ENCODE data around the gene MIER2. TPM values are rescaled to one million over a fixed set of nuclear protein-coding genes. Genes with fewer than 3 reads are reported as not detected.

MIER2 gene
- total RNA-seq, 1 donor from 2014 or later: 15.0 TPM

- Mint-ChIP-seq H3K4me3 (no peak overlapping the region), H3K36me3 (ENCODE audit: low read depth) (no peaks in the 10 kb centered on the region), H3K27ac (no peak overlapping the region), H3K9me3 (no peaks in the 10 kb centered on the region), H3K27me3 (peaks cover 12% of the 10 kb centered on the region), H3K4me1 (no peaks in the 10 kb centered on the region)
- TF ChIP-seq, protein P1, sequence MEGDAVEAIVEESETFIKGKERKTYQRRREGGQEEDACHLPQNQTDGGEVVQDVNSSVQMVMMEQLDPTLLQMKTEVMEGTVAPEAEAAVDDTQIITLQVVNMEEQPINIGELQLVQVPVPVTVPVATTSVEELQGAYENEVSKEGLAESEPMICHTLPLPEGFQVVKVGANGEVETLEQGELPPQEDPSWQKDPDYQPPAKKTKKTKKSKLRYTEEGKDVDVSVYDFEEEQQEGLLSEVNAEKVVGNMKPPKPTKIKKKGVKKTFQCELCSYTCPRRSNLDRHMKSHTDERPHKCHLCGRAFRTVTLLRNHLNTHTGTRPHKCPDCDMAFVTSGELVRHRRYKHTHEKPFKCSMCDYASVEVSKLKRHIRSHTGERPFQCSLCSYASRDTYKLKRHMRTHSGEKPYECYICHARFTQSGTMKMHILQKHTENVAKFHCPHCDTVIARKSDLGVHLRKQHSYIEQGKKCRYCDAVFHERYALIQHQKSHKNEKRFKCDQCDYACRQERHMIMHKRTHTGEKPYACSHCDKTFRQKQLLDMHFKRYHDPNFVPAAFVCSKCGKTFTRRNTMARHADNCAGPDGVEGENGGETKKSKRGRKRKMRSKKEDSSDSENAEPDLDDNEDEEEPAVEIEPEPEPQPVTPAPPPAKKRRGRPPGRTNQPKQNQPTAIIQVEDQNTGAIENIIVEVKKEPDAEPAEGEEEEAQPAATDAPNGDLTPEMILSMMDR (IDR thresholded peaks at IDR 0.05): no peak
- ATAC-seq (ENCODE audit: low read depth): no peak
- CTCF ChIA-PET: no interaction called here
- intact Hi-C loops (cut with micrococcal nuclease): no loop called here
- POLR2A ChIA-PET: no interaction called here
- no peak for DNase-seq
Measured at GRCh38 chr19:280541-281009, 64.0 kb downstream of the MIER2 start.

DNA sequence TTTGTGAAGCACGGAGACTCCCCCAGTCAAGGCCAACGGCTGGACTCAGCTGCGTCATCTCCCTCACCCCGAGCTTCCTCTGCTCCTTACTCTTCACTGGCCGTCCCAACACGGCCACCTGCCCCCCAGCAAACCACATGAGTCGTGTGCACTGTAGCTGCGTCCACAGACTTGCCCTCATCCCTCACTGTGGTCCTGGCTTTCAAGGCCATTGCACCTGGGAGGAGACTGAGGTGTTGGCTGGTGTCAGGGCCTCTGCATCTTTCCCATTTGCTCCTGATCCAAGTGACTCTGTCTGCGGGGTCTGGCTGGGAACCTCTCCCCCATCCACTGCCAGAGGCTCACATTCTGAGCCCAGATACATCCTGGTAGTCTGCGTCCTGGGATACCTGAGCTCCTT, 64.9 kb downstream of the MIER2 start:
- Mint-ChIP-seq H3K9me3 (no peaks in the 10 kb centered on the region), H3K27ac (no peak overlapping the region), H3K36me3 (ENCODE audit: low read depth) (no peaks in the 10 kb centered on the region), H3K27me3 (peaks cover 16% of the 10 kb centered on the region), H3K4me1 (no peaks in the 10 kb centered on the region), H3K4me3 (no peak overlapping the region)
- POLR2A ChIA-PET: no interaction called here
- DNase-seq: no peak
- CTCF ChIA-PET: no interaction called here
- TF ChIP-seq, protein P1 (IDR thresholded peaks at IDR 0.05): no peak
- ATAC-seq (ENCODE audit: low read depth): no peak
- intact Hi-C loops (cut with micrococcal nuclease): no loop called here

GRCh38 chr19:279231-279630, 65.4 kb downstream of the MIER2 start:
- Mint-ChIP-seq H3K27me3 (peaks cover 16% of the 10 kb centered on the region), H3K27ac (no peak overlapping the region), H3K4me1 (no peaks in the 10 kb centered on the region), H3K9me3 (no peaks in the 10 kb centered on the region), H3K4me3 (no peak overlapping the region), H3K36me3 (ENCODE audit: low read depth) (no peaks in the 10 kb centered on the region)
- DNase-seq (no peak), ATAC-seq (ENCODE audit: low read depth) (no peak)
- TF ChIP-seq, protein P1 (IDR thresholded peaks at IDR 0.05): no peak
- ChIA-PET POLR2A (no interaction called here), CTCF (interaction anchor here (1.2 kb wide), 1 partner anchor 232 kb away, joined by 6 read pairs; no protein-coding TSS in a partner anchor)
- intact Hi-C loops (cut with micrococcal nuclease): no loop called here

- intact Hi-C loops (cut with micrococcal nuclease): no loop called here
- CTCF ChIA-PET: no interaction called here
Measured at GRCh38 chr19:277581-278165, 66.9 kb downstream of the MIER2 start.

GRCh38 chr19:277131-277530, 67.5 kb downstream of the MIER2 start:
- intact Hi-C loops (cut with micrococcal nuclease): no loop called here
- H3K4me1 Mint-ChIP-seq: no peaks in the 10 kb centered on the region
- H3K27me3 Mint-ChIP-seq: peaks cover 16% of the 10 kb centered on the region
- H3K9me3 Mint-ChIP-seq: no peaks in the 10 kb centered on the region
- no peak overlapping the region for H3K4me3 Mint-ChIP-seq
- ChIA-PET CTCF (no interaction called here), POLR2A (no interaction called here)
- DNase-seq (no peak), ATAC-seq (ENCODE audit: low read depth) (no peak)
- no peaks in the 10 kb centered on the region for H3K36me3 Mint-ChIP-seq (ENCODE audit: low read depth)
- H3K27ac Mint-ChIP-seq: no peak overlapping the region
- TF ChIP-seq, protein P1 (IDR thresholded peaks at IDR 0.05): no peak

More at GRCh38 chr19:277581-278165, 66.9 kb downstream of the MIER2 start:
- no peak for DNase-seq
- Mint-ChIP-seq H3K36me3 (ENCODE audit: low read depth) (no peaks in the 10 kb centered on the region), H3K27ac (no peak overlapping the region), H3K4me3 (no peak overlapping the region), H3K27me3 (peaks cover 16% of the 10 kb centered on the region), H3K9me3 (no peaks in the 10 kb centered on the region), H3K4me1 (no peaks in the 10 kb centered on the region)
- POLR2A ChIA-PET: no interaction called here
- TF ChIP-seq, protein P1 (IDR thresholded peaks at IDR 0.05): no peak
- ATAC-seq (ENCODE audit: low read depth): no peak

Data from activated B cell treated with CpG ODN at 0.5 μM for 24 hours (primary cell).